ENCODE measurements around the gene CACNA1E.

The CACNA1E gene

DNA sequence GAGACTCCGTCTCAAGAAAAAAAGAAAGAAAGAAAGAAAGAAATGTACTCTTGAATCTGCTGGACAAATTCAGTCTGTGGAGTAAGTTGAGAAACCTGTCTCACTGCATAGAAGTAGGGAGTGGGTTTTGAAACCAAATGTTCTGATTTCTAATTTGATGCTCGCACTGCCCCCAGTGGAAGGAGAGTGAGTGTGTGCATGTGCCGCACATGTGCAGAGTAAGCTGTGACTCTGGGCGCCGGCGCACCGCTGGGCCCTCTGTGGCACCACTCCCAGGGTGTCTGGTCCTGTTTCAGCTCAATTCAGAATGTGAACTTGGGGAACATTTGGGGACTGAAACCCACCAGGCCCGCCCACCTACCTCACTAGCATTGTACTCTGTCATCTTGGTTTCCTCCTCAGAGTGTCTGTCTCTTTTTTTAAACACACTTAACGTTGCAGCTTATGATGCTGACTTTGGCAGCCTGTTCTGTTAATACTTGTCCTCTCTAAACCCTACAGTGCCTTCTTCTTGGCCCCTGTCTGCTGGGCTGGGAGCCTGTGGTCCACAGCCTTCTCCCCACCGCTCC lies 104.6 kb downstream of the CACNA1E start:
- Mint-ChIP-seq H3K4me3 (no peak overlapping the region), H3K4me1 (peaks cover 9% of the 10 kb centered on the region), H3K9me3 (no peaks in the 10 kb centered on the region), H3K36me3 (ENCODE audit: low read depth) (no peaks in the 10 kb centered on the region), H3K27ac (no peak overlapping the region), H3K27me3 (ENCODE audit: low read depth) (no peaks in the 10 kb centered on the region)
- TF ChIP-seq, protein P1, sequence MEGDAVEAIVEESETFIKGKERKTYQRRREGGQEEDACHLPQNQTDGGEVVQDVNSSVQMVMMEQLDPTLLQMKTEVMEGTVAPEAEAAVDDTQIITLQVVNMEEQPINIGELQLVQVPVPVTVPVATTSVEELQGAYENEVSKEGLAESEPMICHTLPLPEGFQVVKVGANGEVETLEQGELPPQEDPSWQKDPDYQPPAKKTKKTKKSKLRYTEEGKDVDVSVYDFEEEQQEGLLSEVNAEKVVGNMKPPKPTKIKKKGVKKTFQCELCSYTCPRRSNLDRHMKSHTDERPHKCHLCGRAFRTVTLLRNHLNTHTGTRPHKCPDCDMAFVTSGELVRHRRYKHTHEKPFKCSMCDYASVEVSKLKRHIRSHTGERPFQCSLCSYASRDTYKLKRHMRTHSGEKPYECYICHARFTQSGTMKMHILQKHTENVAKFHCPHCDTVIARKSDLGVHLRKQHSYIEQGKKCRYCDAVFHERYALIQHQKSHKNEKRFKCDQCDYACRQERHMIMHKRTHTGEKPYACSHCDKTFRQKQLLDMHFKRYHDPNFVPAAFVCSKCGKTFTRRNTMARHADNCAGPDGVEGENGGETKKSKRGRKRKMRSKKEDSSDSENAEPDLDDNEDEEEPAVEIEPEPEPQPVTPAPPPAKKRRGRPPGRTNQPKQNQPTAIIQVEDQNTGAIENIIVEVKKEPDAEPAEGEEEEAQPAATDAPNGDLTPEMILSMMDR (IDR thresholded peaks at IDR 0.05; ENCODE audit: unreplicated experiment in 3 of 3) = no peak

DNA sequence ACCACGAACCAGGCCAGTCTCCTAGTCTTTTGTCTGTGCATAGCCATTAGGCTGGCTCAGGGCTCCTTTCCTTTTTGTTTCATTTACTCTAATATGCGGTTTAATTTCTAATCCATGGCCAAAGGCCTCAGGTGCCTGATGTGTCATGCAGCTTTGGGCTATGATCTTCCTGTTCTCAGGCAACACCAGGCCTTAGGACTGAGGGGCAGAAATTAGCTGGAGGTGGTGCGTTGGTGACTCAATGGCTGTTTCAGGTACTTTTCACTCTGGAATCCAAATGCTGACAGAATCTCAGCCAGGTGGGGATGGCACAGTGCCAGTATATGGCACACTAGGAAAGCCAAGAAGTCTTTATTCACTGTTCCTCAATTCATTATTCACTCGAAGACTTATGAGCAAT lies 105.3 kb downstream of the CACNA1E start:
- Mint-ChIP-seq H3K4me1 (peaks cover 13% of the 10 kb centered on the region), H3K9me3 (no peaks in the 10 kb centered on the region), H3K36me3 (ENCODE audit: low read depth) (no peaks in the 10 kb centered on the region), H3K27me3 (ENCODE audit: low read depth) (no peaks in the 10 kb centered on the region), H3K27ac (no peak overlapping the region), H3K4me3 (no peak overlapping the region)
- TF ChIP-seq, protein P1 (IDR thresholded peaks at IDR 0.05; ENCODE audit: unreplicated experiment in 3 of 3) = no peak

DNA sequence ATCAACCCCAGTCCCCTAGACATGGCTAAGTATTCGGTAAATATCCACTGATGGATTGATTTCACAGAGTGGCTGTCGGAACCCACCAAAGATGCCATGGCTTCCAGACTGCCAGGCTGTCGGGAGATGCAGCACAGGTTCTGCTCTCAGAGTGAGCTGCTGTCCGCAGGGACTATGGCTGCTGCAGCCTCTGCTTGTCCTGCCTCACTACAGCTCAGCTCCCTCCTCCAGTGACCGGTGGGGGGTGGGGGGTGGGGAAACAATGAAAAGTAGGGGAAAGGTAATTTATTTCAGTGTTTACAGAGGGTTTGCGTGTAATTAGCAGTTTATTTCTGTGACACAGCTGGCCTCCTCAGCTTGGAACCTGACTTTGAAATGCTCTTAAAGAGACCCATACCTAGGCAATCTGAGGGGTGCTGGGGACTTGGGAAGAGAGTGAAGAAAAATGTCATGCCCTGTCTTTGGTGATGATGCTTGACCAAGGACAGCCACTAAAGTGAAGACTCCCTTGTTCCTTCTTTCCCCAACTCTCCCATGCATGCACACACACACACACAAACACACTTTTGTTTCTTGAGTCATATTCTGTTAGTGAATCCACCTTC lies 109.0 kb downstream of the CACNA1E start:
- H3K4me1 Mint-ChIP-seq = peaks cover 13% of the 10 kb centered on the region
- TF ChIP-seq, protein P1 (IDR thresholded peaks at IDR 0.05; ENCODE audit: unreplicated experiment in 3 of 3) = no peak
- no peaks in the 10 kb centered on the region for H3K9me3 Mint-ChIP-seq
- H3K27ac Mint-ChIP-seq = peak overlapping the region in 1 of 3 experiments; percentile 84
- no peaks in the 10 kb centered on the region for H3K36me3 Mint-ChIP-seq (ENCODE audit: low read depth)
- H3K4me3 Mint-ChIP-seq = no peak overlapping the region
- no peaks in the 10 kb centered on the region for H3K27me3 Mint-ChIP-seq (ENCODE audit: low read depth)

DNA sequence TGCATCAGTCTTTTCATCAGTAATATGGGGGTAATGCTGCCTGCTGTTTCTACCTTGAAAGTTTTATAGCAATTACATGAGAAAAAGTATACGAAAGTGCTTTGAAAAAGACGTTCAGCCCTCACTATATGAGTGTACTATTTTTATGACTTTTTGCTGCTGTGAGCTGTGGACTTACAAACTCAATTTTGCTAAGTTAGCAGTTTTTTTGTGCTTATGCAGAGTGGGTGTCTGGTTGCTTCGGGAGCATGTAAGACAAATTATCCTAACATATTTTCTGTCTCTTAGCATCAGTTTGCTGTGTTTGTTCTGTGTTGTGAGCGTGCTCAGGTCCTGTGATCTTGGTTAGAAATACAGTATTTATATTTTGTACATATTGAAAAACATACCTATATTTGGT lies 109.7 kb downstream of the CACNA1E start:
- peaks cover 13% of the 10 kb centered on the region for H3K4me1 Mint-ChIP-seq
- TF ChIP-seq, protein P1 (IDR thresholded peaks at IDR 0.05; ENCODE audit: unreplicated experiment in 3 of 3) = no peak
- H3K27ac Mint-ChIP-seq = peak overlapping the region in 2 of 3 experiments; percentile 84 to 86
- H3K27me3 Mint-ChIP-seq (ENCODE audit: low read depth) = no peaks in the 10 kb centered on the region
- peak overlapping the region in 1 of 3 experiments; percentile 27 for H3K4me3 Mint-ChIP-seq
- no peaks in the 10 kb centered on the region for H3K9me3 Mint-ChIP-seq
- H3K36me3 Mint-ChIP-seq (ENCODE audit: low read depth) = no peaks in the 10 kb centered on the region

DNA sequence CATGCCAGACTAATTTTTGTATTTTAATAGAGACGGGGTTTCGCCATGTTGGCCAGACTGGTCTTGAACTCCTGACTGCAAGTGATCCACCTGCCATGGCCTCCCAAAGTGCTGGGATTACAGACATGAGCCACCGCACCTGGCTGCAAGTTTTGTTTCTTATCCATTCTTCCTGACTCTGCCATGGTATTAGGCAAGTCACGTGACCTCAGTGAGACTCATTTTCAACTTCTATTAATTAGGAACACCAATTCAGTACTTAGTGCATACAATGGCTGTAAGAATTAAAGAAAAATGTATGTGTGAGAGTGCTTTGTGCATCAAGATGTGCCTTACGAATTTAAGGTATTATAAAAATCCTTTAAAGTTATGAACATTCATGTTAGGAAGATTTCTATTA lies 111.2 kb downstream of the CACNA1E start:
- H3K27ac Mint-ChIP-seq = no peak overlapping the region
- TF ChIP-seq, protein P1 (IDR thresholded peaks at IDR 0.05; ENCODE audit: unreplicated experiment in 3 of 3) = no peak
- H3K36me3 Mint-ChIP-seq (ENCODE audit: low read depth) = no peaks in the 10 kb centered on the region
- H3K4me3 Mint-ChIP-seq = no peak overlapping the region
- H3K27me3 Mint-ChIP-seq (ENCODE audit: low read depth) = no peaks in the 10 kb centered on the region
- peaks cover 13% of the 10 kb centered on the region for H3K4me1 Mint-ChIP-seq
- H3K9me3 Mint-ChIP-seq = no peaks in the 10 kb centered on the region

DNA sequence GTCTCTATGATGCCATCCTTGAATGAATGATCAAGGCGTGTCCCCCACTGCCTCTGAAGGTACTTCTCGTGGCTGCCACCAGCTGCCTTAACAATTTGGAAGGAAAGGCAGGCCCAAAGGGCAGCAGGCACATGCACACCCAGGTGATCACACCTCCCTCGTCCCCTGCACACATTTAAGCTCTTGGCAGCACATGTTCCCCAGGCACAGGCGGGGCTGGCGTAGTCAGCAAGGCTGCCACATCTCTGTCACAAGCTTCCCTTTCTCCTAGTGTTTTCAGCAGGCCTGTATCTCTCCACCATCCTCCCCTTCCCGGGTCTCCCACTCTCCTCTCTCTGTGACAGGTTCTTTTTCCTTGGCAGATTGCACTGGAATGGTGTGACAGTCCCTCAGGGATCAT lies 111.9 kb downstream of the CACNA1E start:
- no peaks in the 10 kb centered on the region for H3K27me3 Mint-ChIP-seq (ENCODE audit: low read depth)
- peaks cover 13% of the 10 kb centered on the region for H3K4me1 Mint-ChIP-seq
- H3K9me3 Mint-ChIP-seq = no peaks in the 10 kb centered on the region
- no peak overlapping the region for H3K27ac Mint-ChIP-seq
- no peak overlapping the region for H3K4me3 Mint-ChIP-seq
- H3K36me3 Mint-ChIP-seq (ENCODE audit: low read depth) = no peaks in the 10 kb centered on the region
- TF ChIP-seq, protein P1 (IDR thresholded peaks at IDR 0.05; ENCODE audit: unreplicated experiment in 3 of 3) = no peak

Measured in nephron (organoid).